Measurements from ENCODE around the gene CPM.

Gene CPM

DNA sequence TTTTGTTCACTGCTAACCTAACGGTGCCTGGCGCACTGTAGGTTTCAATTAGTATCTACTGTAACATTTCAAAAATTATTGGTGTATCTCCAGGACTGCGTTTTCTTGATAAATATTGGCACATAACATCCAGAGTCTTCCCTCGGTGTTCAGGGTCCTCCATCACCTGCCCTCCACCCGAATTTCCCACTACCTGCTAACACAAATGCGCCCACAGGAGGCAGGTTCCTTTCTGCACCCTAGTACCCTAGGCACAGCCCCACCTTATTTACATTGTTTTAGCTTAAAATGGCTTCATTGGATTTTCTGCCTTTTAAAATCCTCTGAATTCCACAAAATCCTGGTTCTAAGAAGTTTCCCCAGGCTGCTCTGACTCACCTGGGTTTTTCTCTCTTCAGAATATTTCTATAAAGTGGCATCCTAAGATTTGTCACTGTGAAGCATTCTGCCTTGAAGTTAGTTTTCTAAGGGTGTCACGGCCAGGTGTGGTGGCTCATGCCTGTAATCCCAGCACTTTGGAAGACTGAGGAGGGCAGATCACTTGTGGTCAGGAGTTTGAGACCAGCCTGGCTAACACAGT lies 38.6 kb downstream of the CPM start:
- no peak for DNase-seq
- Histone ChIP-seq H3K9me3 (no peaks in the 10 kb centered on the region), H3K36me3 (no peaks in the 10 kb centered on the region), H3K4me1 (no peaks in the 10 kb centered on the region), H3K27me3 (no peaks in the 10 kb centered on the region), H3K27ac (no peak overlapping the region), H3K4me3 (no peak overlapping the region)
- TF ChIP-seq, protein P1, sequence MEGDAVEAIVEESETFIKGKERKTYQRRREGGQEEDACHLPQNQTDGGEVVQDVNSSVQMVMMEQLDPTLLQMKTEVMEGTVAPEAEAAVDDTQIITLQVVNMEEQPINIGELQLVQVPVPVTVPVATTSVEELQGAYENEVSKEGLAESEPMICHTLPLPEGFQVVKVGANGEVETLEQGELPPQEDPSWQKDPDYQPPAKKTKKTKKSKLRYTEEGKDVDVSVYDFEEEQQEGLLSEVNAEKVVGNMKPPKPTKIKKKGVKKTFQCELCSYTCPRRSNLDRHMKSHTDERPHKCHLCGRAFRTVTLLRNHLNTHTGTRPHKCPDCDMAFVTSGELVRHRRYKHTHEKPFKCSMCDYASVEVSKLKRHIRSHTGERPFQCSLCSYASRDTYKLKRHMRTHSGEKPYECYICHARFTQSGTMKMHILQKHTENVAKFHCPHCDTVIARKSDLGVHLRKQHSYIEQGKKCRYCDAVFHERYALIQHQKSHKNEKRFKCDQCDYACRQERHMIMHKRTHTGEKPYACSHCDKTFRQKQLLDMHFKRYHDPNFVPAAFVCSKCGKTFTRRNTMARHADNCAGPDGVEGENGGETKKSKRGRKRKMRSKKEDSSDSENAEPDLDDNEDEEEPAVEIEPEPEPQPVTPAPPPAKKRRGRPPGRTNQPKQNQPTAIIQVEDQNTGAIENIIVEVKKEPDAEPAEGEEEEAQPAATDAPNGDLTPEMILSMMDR (IDR thresholded peaks at IDR 0.05), result no peak
- intact Hi-C loops (cut with DNase I; ENCODE audit: low total_unique reads), result no loop called here

DNA sequence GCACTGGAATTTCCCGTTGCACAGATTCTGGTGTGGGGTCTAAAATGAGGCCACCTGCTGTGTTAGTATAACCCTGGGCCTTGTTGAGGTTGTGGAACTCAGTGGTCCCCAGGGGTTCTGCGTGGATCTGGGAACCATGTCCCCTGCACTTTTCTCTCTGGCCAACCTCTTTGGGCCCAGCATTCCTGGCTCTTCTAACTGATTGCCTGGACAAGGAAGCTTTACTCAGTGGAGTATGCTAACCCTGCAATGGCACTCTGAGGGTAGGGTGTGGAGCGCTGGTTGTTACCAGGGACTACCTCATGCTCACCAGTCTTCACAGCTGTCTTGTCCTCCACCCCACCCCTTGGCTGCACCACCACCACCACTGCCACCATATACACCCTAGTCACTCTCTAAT lies 39.2 kb downstream of the CPM start:
- Histone ChIP-seq H3K27me3 (no peaks in the 10 kb centered on the region), H3K27ac (no peak overlapping the region), H3K9me3 (no peaks in the 10 kb centered on the region), H3K36me3 (no peaks in the 10 kb centered on the region), H3K4me1 (no peaks in the 10 kb centered on the region), H3K4me3 (no peak overlapping the region)
- TF ChIP-seq, protein P1 (IDR thresholded peaks at IDR 0.05), result no peak
- intact Hi-C loops (cut with DNase I; ENCODE audit: low total_unique reads), result no loop called here
- DNase-seq, result no peak

DNA sequence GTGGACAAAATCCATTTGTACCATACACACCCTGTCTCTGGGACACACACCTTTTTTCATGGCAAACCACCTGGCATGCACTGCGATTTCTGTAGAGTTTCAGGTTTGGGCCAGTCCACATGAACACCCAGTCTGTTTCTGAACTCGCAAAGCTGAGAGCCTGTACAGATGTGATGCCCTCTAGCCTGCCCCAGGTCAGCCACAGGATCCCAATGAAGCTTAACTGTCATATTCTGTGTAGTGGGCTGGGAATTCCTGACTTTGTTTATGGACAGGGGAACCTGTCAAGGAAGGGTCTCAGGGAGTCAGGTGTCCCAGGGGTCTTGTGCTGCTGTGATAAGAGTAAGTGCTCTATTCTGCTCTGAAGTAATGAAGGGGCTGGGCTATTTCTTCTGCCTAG lies 39.8 kb downstream of the CPM start:
- intact Hi-C loops (cut with DNase I; ENCODE audit: low total_unique reads), result no loop called here
- no peaks in the 10 kb centered on the region for H3K36me3 ChIP-seq

DNA sequence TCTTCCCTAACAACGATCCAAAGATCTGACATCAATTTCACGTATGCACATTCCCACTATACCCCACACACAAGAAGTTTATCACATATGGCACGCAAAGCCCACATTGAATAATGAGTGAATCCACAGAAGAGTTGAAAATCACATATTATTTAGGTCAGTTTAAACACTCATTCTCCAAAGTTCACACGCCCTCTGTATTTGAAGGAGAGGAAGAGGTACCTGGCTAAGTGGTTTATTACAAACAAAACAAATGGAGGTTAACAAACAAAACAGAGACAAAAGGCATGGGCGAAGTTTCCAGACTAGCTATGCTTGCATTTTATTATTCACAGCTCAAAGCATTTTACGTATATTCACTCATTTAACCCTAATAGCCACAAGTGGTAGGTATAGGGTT lies 41.8 kb downstream of the CPM start:
- H3K36me3 ChIP-seq, result no peaks in the 10 kb centered on the region
- no peaks in the 10 kb centered on the region for H3K27me3 ChIP-seq
- no peaks in the 10 kb centered on the region for H3K9me3 ChIP-seq
- H3K4me1 ChIP-seq, result no peaks in the 10 kb centered on the region
- DNase-seq, result no peak
- TF ChIP-seq, protein P1 (IDR thresholded peaks at IDR 0.05), result no peak
- H3K27ac ChIP-seq, result no peak overlapping the region
- no peak overlapping the region for H3K4me3 ChIP-seq
- intact Hi-C loops (cut with DNase I; ENCODE audit: low total_unique reads), result no loop called here

More for the DNA sequence above, 39.8 kb downstream of the CPM start:
- H3K4me3 ChIP-seq, result no peak overlapping the region
- H3K9me3 ChIP-seq, result no peaks in the 10 kb centered on the region
- no peak overlapping the region for H3K27ac ChIP-seq
- no peaks in the 10 kb centered on the region for H3K4me1 ChIP-seq
- no peak for DNase-seq
- TF ChIP-seq, protein P1 (IDR thresholded peaks at IDR 0.05), result no peak
- H3K27me3 ChIP-seq, result no peaks in the 10 kb centered on the region

DNA sequence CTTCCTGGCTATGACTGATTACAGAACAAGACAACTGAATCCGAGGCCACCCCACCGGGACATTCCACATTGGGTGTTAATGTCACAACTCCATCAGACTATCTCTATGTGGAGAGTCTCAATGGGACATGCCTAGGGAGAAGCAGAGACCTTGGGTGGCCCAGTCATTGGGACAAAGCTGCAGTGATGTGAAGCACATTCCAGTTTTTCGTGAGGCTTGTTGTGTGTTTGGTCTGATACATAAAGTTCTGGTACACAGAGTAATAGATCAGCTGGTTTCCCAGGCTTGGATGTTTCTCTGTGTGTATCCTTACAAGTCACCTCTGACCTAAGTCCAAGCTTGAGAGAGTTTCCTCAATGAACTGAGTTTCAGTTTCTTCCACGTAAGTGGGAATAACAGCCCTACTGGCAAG lies 42.3 kb downstream of the CPM start:
- Histone ChIP-seq H3K27me3 (no peaks in the 10 kb centered on the region), H3K27ac (no peak overlapping the region), H3K4me1 (no peaks in the 10 kb centered on the region), H3K36me3 (no peaks in the 10 kb centered on the region), H3K9me3 (no peaks in the 10 kb centered on the region), H3K4me3 (no peak overlapping the region)
- intact Hi-C loops (cut with DNase I; ENCODE audit: low total_unique reads), result no loop called here
- TF ChIP-seq, protein P1 (IDR thresholded peaks at IDR 0.05), result no peak
- no peak for DNase-seq

DNA sequence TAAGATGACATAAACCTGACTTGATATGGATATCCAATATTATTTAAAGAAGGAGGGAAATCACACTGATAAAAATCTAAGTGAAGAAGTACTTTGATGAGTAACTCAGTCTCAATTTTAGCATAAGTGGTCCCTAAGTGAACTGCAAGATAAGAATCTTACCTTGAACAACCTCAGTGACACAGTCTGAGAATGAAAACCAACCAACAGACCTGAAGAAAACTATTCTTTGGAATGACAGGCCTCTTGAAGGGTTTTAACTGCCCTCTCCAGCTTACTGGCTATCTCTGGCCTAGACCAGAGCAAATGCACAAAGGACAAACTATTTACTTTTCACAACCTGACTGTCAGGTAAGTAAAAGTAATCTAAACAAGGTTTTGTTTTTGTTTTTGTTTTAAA lies 44.7 kb downstream of the CPM start:
- Histone ChIP-seq H3K9me3 (no peaks in the 10 kb centered on the region), H3K36me3 (no peaks in the 10 kb centered on the region), H3K27ac (no peak overlapping the region), H3K27me3 (no peaks in the 10 kb centered on the region), H3K4me3 (no peak overlapping the region), H3K4me1 (no peaks in the 10 kb centered on the region)
- TF ChIP-seq, protein P1 (IDR thresholded peaks at IDR 0.05), result no peak
- DNase-seq, result no peak
- intact Hi-C loops (cut with DNase I; ENCODE audit: low total_unique reads), result no loop called here
